ENCODE results near the gene ENDOD1.

DNA sequence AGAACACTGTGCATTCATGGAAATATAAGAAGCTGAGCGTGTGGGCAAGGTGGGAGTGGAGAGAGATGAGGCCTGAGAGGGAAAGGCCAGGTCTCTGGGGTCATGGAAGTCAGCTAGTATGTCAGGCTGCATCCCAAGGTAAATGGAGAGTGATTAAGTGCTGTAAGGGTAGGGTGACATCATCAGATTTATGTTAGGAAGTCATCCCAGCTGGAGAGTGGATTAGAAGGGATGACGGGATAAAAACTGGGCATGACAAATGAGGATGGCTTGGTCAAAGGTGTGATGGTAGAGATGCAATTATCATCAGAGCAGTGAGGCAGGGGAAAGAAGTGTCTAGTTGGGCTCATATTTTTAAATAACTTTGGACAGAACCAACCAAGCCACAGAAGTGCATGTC, 3.5 kb upstream of the ENDOD1 start:
- TF ChIP-seq POLR2A (IDR thresholded peaks at IDR 0.05) (no peak), POLR2AphosphoS5 (IDR thresholded peaks at IDR 0.05) (no peak)
- TF ChIP-seq, protein P1, sequence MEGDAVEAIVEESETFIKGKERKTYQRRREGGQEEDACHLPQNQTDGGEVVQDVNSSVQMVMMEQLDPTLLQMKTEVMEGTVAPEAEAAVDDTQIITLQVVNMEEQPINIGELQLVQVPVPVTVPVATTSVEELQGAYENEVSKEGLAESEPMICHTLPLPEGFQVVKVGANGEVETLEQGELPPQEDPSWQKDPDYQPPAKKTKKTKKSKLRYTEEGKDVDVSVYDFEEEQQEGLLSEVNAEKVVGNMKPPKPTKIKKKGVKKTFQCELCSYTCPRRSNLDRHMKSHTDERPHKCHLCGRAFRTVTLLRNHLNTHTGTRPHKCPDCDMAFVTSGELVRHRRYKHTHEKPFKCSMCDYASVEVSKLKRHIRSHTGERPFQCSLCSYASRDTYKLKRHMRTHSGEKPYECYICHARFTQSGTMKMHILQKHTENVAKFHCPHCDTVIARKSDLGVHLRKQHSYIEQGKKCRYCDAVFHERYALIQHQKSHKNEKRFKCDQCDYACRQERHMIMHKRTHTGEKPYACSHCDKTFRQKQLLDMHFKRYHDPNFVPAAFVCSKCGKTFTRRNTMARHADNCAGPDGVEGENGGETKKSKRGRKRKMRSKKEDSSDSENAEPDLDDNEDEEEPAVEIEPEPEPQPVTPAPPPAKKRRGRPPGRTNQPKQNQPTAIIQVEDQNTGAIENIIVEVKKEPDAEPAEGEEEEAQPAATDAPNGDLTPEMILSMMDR (IDR thresholded peaks at IDR 0.05) = no peak

All from prostate gland (tissue), 2 donors.